Sigmoid colon (tissue), 4 donors: ENCODE data around the gene COX11.

Source experiments
- EP300 ChIP-seq, 4 donors: sonication (generic); formaldehyde crosslinking; IDR thresholded peaks; one replicate each; pipeline ENCODE4 v1.6.1; 2017; ENCODE audit warnings: antibody characterized with exemption in 4 of 4
- POLR2A ChIP-seq, 2 donors: fragments of 450-650 bp; IDR thresholded peaks; one replicate each; pipeline ENCODE4 v1.6.1; 2016; ENCODE audit warnings: antibody characterized with exemption in 2 of 2, mild to moderate bottlenecking in 2 of 2, moderate library complexity in 2 of 2
- TF ChIP-seq, protein P1 (sequence below), 4 experiments: fragments of 450-650 bp in 3 of 4; fragments of 200-600 bp in 1 of 4; IDR thresholded peaks; one replicate each; pipeline ENCODE4 v1.5.1; 2016 to 2019; ENCODE audit warnings: antibody characterized with exemption in 4 of 4, mild to moderate bottlenecking in 3 of 4, moderate library complexity in 2 of 4

DNA sequence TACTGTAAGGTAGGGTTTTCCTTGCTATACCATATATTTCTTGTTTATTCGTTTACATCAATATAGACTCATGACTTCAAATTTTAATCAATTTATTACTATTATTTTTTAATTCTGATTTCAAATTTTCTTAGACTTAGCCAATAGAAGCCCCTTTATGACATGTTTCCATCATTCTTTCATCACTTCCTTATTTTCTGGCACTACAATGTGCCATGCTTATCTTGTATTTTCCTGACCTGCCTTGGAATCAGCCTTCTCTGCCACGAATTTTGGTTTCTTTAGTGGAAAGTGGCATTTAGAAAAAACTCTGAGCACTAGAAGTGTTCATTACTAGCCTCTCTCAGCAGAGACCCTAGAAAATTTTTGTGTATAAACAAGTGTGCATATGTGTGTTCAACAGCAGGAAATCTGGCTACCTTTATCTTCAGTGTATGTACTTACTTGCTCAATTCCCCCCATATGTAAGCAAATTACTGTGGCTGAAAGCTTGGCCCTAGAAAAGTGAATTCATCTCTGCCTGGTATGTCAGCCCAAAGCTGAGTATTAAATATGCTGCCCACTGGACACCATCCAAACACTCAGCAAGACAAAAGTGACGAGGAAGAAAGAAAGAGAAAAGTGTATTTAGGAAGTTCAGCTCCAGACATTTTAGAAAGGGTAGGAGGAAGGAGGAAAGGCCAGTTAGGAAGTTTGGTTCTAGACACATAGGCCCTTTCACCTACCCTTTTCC lies 4.1 kb upstream of the COX11 start:
- TF ChIP-seq, protein P1, sequence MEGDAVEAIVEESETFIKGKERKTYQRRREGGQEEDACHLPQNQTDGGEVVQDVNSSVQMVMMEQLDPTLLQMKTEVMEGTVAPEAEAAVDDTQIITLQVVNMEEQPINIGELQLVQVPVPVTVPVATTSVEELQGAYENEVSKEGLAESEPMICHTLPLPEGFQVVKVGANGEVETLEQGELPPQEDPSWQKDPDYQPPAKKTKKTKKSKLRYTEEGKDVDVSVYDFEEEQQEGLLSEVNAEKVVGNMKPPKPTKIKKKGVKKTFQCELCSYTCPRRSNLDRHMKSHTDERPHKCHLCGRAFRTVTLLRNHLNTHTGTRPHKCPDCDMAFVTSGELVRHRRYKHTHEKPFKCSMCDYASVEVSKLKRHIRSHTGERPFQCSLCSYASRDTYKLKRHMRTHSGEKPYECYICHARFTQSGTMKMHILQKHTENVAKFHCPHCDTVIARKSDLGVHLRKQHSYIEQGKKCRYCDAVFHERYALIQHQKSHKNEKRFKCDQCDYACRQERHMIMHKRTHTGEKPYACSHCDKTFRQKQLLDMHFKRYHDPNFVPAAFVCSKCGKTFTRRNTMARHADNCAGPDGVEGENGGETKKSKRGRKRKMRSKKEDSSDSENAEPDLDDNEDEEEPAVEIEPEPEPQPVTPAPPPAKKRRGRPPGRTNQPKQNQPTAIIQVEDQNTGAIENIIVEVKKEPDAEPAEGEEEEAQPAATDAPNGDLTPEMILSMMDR (IDR thresholded peaks at IDR 0.05), result no peak
- no peak for TF ChIP-seq EP300 (IDR thresholded peaks at IDR 0.05)
- no peak for TF ChIP-seq POLR2A (IDR thresholded peaks at IDR 0.05)
